H1 (cell line): ENCODE measurements around the gene TAF10. TPM values are rescaled to one million over a fixed set of nuclear protein-coding genes. Genes with fewer than 3 reads are reported as not detected.

Source experiments
- BRCA1 ChIP-seq: IDR thresholded peaks from 2 replicates; pipeline ENCODE4 v1.6.1; 2012; ENCODE audit warnings: low read depth, low read length, improper control_type of control experiment
- CBX8 ChIP-seq: fragments of 300-800, 300-1000 bp; sonication (generic); IDR thresholded peaks from 2 replicates; pipeline ENCODE4 v1.7.1; 2016; ENCODE audit warnings: low read depth, low read length, borderline replicate concordance
- EGR1 ChIP-seq: IDR thresholded peaks from 2 replicates; pipeline ENCODE4 v1.6.1; 2011; ENCODE audit warnings: low read depth, low read length, borderline replicate concordance
- EP300 ChIP-seq, 2 experiments: IDR thresholded peaks; 1 replicate in 1 of 2; 2 replicates in 1 of 2; pipeline ENCODE4 v1.6.1; 2011 to 2012; ENCODE audit warnings: low read depth in 2 of 2, low read length in 2 of 2, mild to moderate bottlenecking in 2 of 2, borderline replicate concordance in 1 of 2, inconsistent platforms in 1 of 2, moderate library complexity in 1 of 2
- HDAC2 ChIP-seq, 2 experiments: fragments of 300-600 bp in 1 of 2; sonication (generic) in 1 of 2; IDR thresholded peaks; 2 replicates each; pipeline ENCODE4 v1.6.1; 2011 to 2012; ENCODE audit warnings: low read depth in 2 of 2, low read length in 2 of 2, mild to moderate bottlenecking in 2 of 2, moderate library complexity in 2 of 2, borderline replicate concordance in 1 of 2, inconsistent platforms in 1 of 2
- KDM4A ChIP-seq: IDR thresholded peaks from one replicate; pipeline ENCODE4 v1.7.1; 2012; ENCODE audit warnings: low read depth, mild to moderate bottlenecking, moderate library complexity, low read length, inconsistent platforms; ENCODE audit not compliant: severe bottlenecking
- NANOG ChIP-seq: IDR thresholded peaks from 2 replicates; pipeline ENCODE4 v1.6.1; 2011; ENCODE audit warnings: low read length, low read depth, mild to moderate bottlenecking, inconsistent platforms; ENCODE audit not compliant: insufficient read depth, poor library complexity, severe bottlenecking
- POLR2AphosphoS5 ChIP-seq: IDR thresholded peaks from 2 replicates; pipeline ENCODE4 v1.6.1; 2011; ENCODE audit warnings: low read depth, low read length
- POU5F1 ChIP-seq: IDR thresholded peaks from 2 replicates; pipeline ENCODE4 v1.6.1; 2011; ENCODE audit warnings: low read depth, mild to moderate bottlenecking, low read length, moderate library complexity
- SAP30 ChIP-seq: fragments of 300-600 bp; sonication (generic); IDR thresholded peaks from 2 replicates; pipeline ENCODE4 v1.7.1; 2012; ENCODE audit warnings: low read length, moderate library complexity, mild to moderate bottlenecking, inconsistent platforms; ENCODE audit not compliant: insufficient read depth, insufficient replicate concordance
- SP1 ChIP-seq: IDR thresholded peaks from 2 replicates; pipeline ENCODE4 v1.6.1; 2011; ENCODE audit warnings: low read depth, low read length
- SP4 ChIP-seq: IDR thresholded peaks from 2 replicates; pipeline ENCODE4 v1.6.1; 2012; ENCODE audit warnings: low read length, inconsistent platforms
- SRF ChIP-seq: IDR thresholded peaks from 2 replicates; pipeline ENCODE4 v1.6.1; 2011; ENCODE audit warnings: mild to moderate bottlenecking, low read depth, low read length, moderate library complexity
- TAF1 ChIP-seq: IDR thresholded peaks from 2 replicates; pipeline ENCODE4 v1.6.1; 2011; ENCODE audit warnings: mild to moderate bottlenecking, low read depth, low read length
- TAF7 ChIP-seq: optimal IDR thresholded peaks from 2 replicates; pipeline ENCODE3; 2011; ENCODE audit warnings: low read depth, mild to moderate bottlenecking, inconsistent platforms, low read length, moderate library complexity, borderline replicate concordance
- YY1 ChIP-seq: IDR thresholded peaks from 2 replicates; pipeline ENCODE4 v1.6.1; 2011; ENCODE audit warnings: low read depth, mild to moderate bottlenecking, low read length
- ZNF274 ChIP-seq: IDR thresholded peaks from 2 replicates; pipeline ENCODE4 v1.7.0; 2012; ENCODE audit warnings: low read length, borderline replicate concordance; ENCODE audit errors: extremely low read depth
- polyA plus RNA-seq, 7 experiments: library from polyadenylated mRNA; depleted of rRNA in 3 of 7; stranded (reverse) in 5 of 7; unstranded in 2 of 7; fragments of >200 nt in 5 of 7; fragments of 200-250 nt in 2 of 7; gene quantifications; 1 replicate in 5 of 7; 2 replicates in 1 of 7; 4 replicates in 1 of 7; pipeline versions ENCODE4 v1.2.1 to v1.2.3, GENCODE V29; 2011 to 2013; ENCODE audit warnings: missing spikeins in 2 of 7, mixed read lengths in 2 of 7
- total RNA-seq: library from RNA; stranded (reverse); fragmentation: NEBNext Ultra II Directional; extraction: Animal tissue kit (Norgen Biotek cat#: 25700); gene quantifications from 2 replicates; pipeline ENCODE4 v1.2.1, GENCODE V29; 2021
- TF ChIP-seq, protein P1 (sequence below): IDR thresholded peaks from 2 replicates; pipeline ENCODE4 v1.6.1; 2011; ENCODE audit warnings: low read depth, mild to moderate bottlenecking, low read length; ENCODE audit not compliant: insufficient read depth
- TF ChIP-seq, protein P2 (sequence below): IDR thresholded peaks from 2 replicates; pipeline ENCODE4 v1.6.1; 2011; ENCODE audit warnings: low read length, improper control_type of control experiment
- TF ChIP-seq, protein P3 (sequence below): IDR thresholded peaks from 2 replicates; pipeline ENCODE4 v1.6.1; 2012; ENCODE audit warnings: low read length, inconsistent platforms

Gene TAF10
- total and polyA plus RNA-seq, 2 of the 8 experiments (the other 6 are each of a cell fraction or from before 2014, with no cell fraction given) = 128 to 213 TPM

DNA sequence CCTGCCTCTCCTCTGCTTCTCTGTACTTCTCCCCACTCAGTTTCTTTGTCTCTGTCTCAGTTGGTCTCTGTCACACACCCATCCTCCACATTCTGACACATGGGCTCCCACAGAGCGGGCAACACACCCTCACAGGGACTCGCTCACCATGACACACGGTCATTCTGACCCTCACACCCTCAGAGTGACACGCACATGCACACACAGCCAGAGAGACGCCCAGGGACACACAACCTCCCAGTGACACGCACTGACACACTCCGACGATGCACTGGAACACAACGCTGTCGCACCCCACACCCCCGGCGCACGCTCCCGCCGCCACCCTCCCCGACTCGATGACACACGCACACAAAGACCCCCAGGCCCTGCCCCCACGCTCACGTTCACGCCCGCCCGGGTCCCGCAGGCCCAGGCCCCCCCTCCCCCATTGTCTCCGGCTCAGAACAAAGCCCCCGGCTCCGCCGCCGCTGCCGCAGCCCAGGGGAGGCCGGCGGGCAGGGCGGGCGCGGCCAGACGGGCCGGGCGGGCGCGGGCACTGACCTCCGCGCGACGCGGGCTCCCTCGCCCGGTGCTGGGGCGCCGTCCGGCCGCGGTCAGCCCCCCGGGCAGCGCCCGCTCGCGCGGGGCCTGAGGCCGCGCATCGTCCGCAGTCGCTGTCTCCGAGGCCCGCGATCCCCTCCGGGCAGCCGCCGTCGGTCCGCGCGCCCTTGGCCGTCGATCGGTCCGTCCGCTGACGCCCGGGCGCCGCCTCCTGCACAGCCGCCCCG lies 43.2 kb upstream of the TAF10 start (continued):
- TF ChIP-seq YY1 (no peak), TAF1 (no peak), SAP30 (no peak), SP1 (no peak), TAF7 (no peak), BRCA1 (no peak), ZNF274 (no peak), KDM4A (peak; percentile 22), HDAC2 (IDR thresholded peaks at IDR 0.05; ENCODE audit: borderline replicate concordance in 1 of 2, low read depth in 2 of 2, low read length in 2 of 2) (no peak), POU5F1 (no peak), SP4 (no peak), SRF (no peak), CBX8 (no peak), EP300 (IDR thresholded peaks at IDR 0.05; ENCODE audit: borderline replicate concordance in 1 of 2, low read depth in 2 of 2, low read length in 2 of 2) (no peak), POLR2AphosphoS5 (no peak), EGR1 (no peak), NANOG (no peak)
- TF ChIP-seq, protein P1, sequence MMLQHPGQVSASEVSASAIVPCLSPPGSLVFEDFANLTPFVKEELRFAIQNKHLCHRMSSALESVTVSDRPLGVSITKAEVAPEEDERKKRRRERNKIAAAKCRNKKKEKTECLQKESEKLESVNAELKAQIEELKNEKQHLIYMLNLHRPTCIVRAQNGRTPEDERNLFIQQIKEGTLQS = no peak
- TF ChIP-seq, protein P2, sequence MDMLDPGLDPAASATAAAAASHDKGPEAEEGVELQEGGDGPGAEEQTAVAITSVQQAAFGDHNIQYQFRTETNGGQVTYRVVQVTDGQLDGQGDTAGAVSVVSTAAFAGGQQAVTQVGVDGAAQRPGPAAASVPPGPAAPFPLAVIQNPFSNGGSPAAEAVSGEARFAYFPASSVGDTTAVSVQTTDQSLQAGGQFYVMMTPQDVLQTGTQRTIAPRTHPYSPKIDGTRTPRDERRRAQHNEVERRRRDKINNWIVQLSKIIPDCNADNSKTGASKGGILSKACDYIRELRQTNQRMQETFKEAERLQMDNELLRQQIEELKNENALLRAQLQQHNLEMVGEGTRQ = no peak
- TF ChIP-seq, protein P3, sequence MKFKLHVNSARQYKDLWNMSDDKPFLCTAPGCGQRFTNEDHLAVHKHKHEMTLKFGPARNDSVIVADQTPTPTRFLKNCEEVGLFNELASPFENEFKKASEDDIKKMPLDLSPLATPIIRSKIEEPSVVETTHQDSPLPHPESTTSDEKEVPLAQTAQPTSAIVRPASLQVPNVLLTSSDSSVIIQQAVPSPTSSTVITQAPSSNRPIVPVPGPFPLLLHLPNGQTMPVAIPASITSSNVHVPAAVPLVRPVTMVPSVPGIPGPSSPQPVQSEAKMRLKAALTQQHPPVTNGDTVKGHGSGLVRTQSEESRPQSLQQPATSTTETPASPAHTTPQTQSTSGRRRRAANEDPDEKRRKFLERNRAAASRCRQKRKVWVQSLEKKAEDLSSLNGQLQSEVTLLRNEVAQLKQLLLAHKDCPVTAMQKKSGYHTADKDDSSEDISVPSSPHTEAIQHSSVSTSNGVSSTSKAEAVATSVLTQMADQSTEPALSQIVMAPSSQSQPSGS = no peak
